Cerebellar nuclear complex (tissue), 1 donor: ENCODE data around the gene FLNC.

ENCODE experiments used
- DNase-seq, 2 experiments: peaks; one replicate each; lab custom pipeline; 2025; lab: John Stamatoyannopoulos, UW

FLNC gene

DNA sequence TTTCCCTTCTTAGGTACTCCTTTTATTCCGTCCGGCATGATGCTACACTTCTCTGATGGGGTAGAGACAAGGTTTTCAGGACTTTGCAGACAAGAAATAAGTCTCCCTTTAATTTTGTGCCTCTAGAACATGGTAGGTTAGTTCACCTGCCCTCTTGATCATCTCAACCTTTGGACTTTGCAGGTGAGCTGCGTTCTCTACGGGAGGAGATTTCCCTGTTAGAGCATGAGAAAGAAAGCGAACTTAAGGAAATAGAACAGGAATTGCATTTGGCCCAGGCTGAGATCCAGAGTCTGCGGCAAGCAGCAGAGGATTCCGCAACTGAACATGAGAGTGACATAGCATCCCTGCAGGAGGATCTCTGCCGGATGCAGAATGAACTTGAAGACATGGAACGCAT, 29.2 kb upstream of the FLNC start:
- no peak for DNase-seq

DNA sequence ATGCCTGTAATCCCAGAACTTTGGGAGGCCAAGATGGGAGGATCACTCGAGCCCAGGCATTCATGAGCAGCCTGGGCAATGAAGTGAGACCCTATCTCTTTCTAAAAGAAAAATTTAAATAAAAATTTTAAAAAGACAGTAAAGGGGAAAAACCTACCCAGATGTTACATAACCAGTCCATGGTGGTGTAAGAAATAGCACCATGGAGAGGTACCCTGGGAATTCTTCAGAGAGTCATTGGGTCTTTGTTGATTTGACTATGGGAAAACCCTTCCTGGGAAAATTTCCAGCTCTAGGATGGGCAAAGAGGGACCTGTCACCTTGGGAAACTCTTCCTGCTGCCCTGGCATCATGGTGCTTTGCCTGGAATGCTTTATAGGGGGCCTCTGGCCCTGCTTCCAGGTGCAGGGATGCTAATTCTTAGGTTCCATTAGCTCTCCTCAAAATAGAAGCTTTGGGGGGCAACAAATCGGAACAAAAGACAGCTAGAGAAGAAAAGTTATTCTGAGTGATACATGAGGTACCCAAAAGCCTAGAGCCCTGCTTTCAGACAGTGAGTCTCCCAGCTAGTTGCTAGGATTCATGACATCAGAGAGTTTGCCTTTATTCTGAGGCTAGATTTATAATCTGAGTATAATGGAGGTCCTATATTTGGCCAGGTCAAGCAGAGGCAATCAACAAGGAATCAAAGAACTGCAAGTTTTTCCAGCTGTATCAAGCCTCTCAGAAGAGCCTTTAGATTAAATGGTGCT, 28.4 kb upstream of the FLNC start:
- DNase-seq, result no peak

DNA sequence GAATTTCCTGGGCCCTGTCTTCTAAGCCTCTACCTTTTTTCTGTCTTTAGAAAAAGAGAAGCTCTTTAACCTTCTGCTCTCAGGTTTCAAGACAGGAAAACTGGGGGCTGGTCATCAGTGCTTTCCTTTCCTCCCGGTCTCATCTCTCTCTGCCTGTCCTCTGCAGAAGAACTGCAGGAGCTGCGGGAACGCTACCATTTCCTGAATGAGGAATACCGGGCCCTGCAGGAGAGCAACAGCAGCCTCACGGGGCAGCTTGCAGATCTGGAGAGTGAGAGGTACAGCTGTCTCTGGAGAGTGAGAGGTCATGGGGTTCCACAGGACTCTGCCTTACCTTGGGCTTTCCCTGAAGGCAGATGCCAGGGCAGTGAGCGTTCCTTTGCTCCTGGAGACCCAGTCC, 25.7 kb upstream of the FLNC start:
- DNase-seq, result no peak

- no peak for DNase-seq
Observed at GRCh38 chr7:128805225-128805624, 25.0 kb upstream of the FLNC start.

DNA sequence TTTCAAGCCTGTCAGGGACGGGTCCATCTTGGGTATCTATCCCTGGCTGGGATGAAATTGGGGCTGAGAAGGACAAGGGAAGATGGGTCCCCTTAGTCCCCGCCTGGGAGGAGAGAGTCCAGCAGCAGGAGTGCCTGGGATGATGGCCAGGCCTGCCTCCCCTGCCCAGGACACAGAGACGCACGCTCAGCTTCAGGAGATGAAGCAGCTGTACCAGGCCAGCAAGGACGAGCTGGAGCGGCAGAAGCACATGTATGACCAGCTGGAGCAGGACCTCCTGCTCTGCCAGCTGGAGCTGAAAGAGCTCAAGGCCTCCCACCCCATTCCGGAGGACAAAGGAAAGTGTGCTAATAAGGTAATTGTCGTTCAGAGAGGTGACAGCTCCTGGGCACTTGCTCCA, 23.0 kb upstream of the FLNC start:
- DNase-seq, result no peak

DNA sequence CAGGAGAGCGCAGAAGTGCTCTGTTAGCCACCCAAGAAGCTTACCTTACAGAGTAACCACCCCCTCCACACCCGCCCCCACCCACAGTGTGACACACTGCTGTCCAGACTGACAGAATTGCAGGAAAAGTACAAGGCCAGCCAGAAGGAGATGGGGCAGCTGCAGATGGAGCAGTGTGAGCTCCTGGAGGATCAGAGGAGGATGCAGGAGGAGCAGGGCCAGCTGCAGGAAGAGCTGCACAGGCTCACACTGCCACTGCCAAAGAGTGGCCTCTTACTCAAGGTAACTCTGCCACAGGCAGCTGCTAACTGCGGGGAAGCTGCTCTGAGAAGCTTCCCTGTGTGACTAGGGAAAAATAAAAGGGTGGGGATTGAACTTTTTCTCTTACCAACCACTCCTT, 20.8 kb upstream of the FLNC start:
- no peak for DNase-seq

- DNase-seq, result no peak
Observed at GRCh38 chr7:128810473-128810872, 19.7 kb upstream of the FLNC start.

- no peak for DNase-seq
Observed at GRCh38 chr7:128810997-128811396, 19.2 kb upstream of the FLNC start.

DNA sequence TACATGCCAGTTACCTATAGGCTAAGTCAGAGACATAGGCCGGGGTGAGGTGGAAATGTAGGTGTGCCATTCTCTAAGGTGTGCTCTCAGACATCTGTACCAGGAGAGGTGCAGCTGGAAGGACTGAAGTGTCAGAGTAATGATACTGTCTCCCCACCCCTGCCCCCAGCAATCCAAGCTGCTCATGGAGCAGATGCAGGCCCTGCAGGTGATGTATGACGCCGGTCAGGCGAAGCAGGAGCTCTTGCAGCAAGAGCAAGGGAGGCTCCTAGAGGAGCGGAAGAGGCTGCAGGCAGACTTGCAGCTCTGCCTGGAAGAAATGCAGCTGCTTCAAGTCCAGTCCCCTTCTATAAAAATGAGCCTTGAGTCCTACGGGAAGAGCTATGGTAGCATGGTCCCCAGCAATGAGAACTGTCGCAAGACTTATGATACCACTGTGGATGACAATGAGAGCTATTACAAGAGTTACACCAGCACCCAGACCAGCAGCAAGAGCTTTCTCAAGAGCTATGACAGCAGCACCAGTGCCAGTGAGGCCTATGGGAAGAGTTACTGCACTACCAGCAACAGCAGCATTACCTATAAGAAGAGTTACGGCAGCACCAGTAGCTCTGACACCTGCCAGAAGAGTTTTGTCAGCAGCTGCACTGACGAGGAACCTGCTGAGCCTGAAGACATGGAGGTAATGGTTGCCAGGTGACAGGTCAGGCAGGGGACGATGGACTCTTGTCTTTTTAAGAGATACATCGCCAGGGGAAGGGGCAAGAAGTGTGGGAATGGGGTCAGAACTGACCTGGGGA, 18.4 kb upstream of the FLNC start:
- DNase-seq, result no peak

DNA sequence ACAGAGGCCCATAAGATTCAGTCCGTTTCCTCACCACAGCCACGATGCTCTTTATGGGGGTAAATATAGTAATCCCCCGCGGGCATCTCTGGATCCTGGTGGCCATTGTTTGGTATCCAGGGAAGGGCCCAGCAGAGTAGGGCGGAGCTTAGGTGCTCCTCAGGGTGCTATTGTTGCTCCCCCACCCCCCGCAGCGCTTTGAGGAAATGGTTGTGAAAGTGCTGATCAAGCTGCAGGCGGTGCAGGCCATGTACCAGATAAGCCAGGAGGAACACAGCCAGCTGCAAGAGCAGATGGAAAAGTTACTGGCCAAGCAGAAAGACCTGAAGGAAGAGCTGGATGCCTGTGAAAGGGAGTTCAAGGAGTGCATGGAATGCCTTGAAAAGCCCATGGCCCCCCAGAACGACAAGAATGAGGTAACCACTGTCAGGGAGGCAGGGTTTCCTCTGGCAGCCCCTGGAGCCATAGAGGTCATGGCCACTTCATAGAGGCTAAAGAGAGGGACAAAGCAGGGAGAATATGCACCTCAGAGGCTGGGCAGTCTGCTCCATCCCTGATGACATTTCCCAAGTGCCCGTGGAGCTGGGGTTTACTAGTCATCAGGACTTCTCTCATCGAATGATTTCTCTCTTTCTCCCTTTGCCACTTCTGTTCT, 17.6 kb upstream of the FLNC start:
- no peak for DNase-seq

- no peak for DNase-seq
Observed at GRCh38 chr7:128814499-128814898, 15.7 kb upstream of the FLNC start.

DNA sequence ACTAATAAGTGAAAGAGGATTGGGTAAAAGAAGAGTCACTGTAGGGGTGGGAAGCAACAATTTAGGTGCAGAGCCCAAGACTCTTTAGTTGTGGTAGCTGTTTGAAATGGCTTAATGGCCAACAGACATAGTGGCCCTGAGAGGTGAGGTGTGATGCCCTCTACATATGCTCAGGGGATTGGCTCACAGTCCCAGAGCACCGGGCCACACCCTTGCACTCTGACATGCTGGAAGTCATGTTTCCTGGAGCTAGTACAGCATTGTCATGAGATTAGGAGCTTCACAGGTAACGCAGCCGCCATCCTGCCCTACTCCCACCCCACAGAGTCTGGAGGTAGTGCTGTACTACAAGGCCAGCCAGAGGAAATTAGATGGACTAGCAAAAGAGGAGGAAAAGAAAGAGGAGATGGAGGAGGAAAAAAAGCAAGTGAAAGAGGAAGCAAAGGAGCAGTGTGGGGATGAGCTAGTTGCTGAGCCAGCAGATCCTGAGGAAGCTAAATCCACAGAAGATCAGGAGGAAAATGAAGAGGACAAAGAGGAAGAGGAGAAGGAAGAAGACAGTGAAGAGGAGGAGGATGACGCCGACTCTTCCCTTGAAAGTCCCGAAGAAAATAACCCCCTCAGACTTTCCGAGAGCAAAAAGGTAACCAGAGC, 14.8 kb upstream of the FLNC start:
- no peak for DNase-seq

- no peak for DNase-seq
Observed at GRCh38 chr7:128818694-128819093, 11.5 kb upstream of the FLNC start.

GRCh38 chr7:128821724-128822123, 8.5 kb upstream of the FLNC start:
- DNase-seq, result no peak

DNA sequence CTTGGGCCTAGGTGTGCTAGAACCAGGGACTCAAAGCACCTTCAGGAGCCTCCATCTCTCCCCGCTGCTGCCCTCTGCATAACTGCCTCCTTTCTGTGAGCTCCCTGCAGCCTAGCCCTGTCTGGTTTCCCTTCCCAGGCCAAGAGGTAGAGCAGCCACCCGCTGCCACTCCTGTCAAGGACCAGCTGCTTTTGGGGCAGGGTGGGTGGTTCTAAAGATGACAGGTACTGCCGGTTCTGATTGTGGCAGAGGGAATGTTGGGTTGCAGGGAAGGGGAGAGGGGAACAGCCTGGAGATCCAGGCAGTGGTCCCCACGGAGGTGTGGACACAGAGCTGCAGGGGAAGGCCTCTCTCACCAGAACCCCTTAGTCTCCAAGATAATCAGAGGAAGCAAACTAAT, 3.7 kb upstream of the FLNC start:
- no peak for DNase-seq

DNA sequence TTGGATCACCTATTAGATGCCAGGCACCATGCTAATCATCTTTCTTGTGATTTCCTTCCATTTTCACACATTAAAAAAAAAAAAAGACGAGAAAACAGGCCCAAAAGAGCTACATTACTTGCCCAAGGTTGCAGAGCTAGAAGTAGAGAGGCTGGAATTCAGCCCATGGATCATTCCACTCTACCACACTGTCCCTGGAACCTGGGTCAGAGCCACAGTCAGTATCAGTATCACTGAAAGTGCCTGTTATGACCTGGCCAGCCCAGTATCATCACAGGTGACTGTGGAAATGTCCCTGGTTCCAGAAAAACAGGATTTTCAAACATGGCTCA, 3.3 kb upstream of the FLNC start:
- no peak for DNase-seq

GRCh38 chr7:128827248-128827958, 2.8 kb upstream of the FLNC start:
- DNase-seq, result no peak

GRCh38 chr7:128827971-128828711, 2.1 kb upstream of the FLNC start:
- DNase-seq, result no peak

- no peak for DNase-seq
Observed at GRCh38 chr7:128829391-128830166, 627 bp upstream of the FLNC start.

- DNase-seq, result no peak
Observed at GRCh38 chr7:128831178-128831993, 1.2 kb downstream of the FLNC start.
